Kidney tubule cell (primary cell): ENCODE measurements around the gene RNF123.
A peak's percentile ranks its signal among the peaks of the same experiment; 100 is the strongest.

Experiments
- DNase-seq: peaks from one replicate; pipeline ENCODE4 v3.0.0-alpha.2; 2018; ENCODE audit warnings: low spot score

Gene RNF123

DNA sequence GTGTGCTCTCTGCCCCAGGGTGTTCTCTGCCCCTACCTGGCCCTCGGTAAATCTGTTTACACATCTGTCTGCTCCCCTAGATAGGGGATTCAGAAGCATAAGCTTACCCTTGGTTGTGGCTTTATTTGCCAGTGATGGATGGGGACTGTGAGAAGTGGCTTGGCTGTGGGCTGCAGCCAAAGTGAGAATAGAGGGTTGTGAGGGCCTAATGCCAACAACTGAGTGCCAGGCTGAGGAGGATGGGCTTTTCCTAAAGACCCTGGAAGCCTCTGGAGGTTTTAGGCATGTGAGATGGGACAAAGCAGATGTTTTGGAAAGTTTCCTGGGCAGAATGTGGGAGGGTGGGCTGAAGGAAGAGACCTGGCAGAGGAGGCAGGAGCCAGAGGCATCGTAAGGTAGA lies 30.6 kb upstream of the RNF123 start:
- DNase-seq, result no peak

DNA sequence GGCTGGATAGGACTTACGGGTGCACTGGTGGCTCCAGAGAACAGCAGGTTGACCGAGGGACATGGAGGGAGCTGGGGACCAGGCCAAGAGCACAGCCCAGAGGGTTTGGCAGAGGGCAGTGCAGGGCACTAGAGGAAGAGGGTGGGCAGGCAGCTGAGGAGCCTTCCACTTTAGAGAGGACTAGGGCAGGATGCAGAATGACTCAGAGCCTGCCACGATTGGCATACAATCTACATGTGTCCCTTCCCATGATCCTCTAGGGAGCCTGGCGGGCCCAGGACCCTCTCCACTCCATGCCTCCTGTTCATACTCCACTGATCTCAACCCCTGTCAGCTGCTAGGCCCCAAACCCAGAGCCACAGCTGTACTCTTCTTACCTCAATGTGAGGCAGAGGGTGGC lies 29.6 kb upstream of the RNF123 start:
- no peak for DNase-seq

DNA sequence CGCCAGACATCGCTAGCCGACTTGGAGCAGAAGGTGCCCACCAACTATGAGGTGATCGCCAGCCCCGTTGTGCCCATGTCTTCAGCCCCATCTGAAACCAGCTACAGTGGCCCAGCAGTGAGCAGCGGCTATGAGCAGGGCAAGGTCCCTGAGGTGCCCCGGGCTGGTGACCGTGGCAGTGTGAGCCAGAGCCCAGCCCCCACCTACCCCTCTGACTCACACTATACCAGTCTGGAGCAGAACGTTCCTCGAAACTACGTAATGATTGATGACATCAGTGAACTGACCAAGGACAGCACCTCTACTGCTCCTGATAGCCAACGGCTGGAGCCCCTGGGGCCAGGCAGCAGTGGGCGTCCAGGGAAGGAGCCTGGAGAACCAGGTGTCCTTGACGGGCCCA lies 28.1 kb upstream of the RNF123 start:
- DNase-seq, result peak; percentile 53

DNA sequence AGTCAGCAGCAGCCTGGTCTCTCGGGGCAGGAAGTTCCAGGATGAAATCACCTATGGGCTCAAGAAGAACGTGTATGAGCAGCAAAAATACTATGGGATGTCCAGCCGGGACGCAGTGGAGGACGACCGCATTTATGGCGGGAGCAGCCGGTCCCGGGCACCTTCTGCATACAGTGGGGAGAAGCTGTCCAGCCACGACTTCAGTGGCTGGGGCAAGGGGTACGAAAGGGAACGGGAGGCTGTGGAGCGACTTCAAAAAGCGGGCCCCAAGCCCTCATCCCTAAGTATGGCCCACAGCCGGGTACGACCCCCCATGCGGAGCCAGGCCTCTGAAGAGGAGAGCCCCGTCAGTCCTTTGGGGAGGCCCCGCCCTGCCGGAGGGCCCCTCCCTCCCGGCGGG lies 27.3 kb upstream of the RNF123 start:
- no peak for DNase-seq

DNA sequence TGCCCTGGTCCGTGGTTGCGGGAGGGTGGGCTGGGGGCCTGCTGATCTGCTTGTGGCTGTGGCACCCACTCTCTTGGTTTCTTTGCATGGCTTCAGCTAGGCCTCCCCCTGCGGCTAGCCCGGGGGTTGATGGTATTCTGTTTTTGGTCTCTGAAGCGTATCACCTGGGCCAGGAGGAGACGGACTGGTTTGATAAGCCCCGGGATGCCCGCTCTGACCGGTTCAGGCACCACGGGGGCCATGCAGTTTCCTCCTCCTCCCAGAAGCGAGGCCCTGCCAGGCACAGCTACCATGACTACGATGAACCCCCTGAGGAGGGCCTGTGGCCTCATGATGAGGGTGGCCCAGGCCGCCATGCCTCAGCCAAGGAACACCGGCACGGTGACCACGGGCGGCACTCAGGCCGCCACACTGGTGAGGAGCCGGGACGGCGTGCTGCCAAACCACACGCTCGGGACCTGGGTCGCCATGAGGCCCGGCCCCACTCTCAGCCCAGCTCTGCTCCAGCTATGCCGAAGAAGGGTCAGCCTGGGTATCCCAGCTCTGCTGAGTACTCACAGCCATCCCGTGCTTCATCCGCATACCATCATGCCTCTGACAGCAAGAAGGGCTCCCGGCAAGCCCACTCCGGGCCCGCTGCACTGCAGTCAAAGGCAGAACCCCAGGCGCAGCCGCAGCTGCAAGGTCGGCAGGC lies 26.5 kb upstream of the RNF123 start:
- no peak for DNase-seq

DNA sequence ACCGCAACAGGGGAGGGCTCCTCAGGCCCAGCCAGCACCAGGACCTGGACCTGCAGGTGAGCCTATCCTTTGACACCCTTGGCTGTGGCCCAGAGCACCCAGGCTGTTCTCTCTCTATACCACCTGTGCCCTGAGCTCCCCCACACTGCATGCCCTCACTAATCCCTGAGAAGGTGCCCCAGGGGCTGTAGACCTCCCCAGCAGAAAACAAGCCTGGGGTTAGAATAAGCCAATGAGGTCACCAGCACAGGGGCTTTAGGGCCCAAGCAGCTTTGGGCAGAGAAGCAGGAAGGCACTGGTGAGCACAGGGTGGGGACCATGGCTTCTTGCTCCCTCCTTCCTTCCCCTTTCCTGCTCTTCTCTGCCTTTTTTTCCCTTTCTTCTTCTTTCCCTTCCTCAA lies 25.5 kb upstream of the RNF123 start:
- DNase-seq, result no peak

DNA sequence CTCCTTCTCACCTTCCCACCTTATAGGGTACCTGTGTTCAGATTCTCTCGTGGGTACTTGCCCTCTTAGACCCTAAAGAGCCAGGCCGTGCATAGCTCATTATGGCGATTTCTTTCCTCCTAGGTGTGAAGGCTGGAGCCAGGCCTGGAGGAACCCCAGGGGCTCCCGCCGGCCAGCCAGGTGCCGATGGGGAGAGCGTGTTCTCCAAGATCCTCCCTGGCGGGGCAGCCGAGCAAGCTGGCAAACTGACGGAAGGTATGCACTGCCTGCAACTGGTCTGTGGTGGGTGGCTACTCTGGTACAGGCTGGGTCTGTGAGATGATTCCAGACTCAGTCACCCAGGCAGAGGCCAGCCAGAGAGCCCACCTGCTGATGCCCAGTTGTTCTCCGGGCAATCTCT lies 25.1 kb upstream of the RNF123 start:
- no peak for DNase-seq

DNA sequence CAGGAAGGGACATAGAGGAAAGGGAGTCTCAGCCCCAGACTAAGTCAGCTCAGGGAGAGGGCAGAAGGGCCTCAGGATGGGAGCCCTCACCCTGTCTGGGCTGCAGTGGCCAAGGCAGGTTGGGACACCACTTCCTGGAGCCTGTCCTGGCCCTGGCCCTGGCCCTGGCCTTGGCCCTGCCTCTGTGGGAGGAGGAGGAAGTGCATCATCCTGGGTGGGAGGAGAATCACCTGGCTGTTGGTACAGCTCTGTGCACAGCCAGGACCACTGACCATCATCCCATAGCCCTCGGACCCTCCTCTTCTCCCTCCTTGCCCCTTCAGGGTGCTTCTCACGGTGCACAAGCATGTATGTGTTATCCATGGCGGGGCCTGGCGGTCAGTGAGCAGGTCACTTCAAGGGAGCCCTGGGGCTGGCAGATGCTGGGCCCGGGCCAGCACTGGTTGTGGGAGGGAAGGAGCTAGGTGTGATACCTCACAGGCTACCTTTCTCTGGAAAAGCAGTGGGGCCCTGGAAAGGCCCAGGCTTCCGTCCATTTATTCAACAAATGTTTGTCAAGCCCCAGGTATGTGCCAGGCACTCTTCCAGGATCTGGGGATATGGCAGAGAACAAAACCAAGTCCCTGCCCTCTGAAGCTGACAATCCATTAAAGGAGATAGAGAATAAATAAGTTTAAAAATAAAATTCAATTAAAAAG lies 23.4 kb upstream of the RNF123 start:
- DNase-seq, result peak; percentile 37

DNA sequence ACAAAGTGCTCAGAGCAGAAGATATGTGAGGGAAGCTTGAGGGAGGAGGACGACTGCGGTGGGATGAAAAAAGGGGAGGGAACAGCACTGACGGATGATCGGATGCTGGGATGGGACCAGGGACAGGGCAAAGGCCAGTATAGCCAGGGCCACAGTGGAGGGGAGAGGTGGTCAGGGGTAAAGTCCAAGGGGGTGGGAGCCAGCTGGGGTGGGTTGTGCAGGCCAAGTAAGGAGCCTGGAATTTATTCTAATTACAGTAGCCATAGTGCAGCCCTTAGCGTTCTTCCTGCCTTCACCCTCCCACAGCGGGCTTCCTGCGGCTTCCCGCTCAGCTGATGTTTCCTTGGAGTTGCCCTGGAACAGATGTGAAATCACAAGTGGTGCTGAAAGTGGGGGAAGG lies 22.8 kb upstream of the RNF123 start:
- DNase-seq, result no peak

DNA sequence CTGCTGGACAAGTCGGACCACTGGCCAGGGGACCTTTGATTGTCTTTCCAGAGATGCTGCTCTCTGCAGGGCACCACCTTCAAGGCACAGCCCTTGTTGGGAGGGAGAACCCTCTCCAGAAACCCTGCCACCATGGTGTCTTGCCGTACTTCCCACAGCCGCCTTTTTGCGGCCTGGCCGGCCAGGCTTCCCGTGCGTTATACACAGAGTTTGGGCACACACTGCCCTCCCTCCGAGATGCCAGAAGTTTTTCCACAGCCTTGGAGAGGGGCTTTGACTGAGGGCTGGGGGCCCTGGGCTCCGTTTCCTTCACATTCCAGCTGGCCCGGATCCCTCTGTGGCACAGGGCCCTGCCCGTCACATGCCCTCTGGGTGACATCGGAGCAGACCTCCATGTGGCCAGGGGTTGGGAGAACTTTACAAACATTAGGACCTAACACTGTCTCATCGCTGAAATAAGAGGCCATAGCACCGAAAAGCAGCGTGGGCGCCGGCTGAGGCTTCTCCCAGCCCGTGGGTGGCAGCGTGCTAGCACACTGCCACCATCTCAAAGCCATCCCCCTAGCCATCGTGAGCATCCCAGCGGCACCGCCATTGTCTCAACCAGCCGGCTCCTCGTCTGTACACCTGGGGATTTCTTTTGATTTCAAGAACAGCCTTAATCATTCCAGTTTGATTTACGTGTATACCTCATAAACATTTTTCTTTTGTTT lies 21.5 kb upstream of the RNF123 start:
- no peak for DNase-seq

DNA sequence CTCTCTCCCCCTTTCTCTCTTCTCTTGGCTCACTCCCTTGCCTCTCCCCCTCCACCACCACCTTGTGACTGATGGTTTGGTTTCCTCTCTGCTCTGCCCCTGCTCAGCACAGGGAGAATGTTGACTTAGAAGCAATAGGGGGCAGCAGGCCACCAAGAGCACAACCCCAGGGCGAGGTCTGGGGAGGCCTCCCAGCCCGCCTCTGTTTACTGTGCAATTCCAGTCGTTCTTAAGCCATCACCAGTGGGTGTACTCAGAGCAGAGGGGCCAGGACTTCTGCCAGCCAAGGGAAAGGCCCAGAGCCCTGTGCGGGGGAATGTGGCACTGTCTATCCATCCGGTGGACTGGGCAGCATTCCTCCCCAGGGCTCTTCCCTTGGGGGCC lies 21.0 kb upstream of the RNF123 start:
- DNase-seq, result peak; percentile 58

DNA sequence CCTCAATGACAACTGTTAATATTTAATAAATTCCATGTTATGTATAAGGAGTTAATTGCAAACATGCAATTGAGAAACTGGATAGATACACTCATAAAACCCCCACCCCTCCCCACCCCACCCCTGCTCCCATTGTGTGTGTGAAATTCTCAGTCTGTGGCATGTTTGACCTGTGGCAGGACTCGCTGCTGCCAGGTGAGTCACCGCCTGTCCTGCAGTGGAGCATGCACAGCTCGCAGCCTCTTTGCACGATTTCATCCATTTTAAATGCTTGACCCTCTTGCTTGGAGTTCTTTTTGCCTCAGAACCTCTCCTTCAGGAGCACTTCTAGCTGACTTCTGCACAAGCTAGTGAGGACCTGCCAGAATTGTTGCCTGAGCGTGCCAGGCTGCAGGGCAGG lies 20.5 kb upstream of the RNF123 start:
- DNase-seq, result peak; percentile 83

DNA sequence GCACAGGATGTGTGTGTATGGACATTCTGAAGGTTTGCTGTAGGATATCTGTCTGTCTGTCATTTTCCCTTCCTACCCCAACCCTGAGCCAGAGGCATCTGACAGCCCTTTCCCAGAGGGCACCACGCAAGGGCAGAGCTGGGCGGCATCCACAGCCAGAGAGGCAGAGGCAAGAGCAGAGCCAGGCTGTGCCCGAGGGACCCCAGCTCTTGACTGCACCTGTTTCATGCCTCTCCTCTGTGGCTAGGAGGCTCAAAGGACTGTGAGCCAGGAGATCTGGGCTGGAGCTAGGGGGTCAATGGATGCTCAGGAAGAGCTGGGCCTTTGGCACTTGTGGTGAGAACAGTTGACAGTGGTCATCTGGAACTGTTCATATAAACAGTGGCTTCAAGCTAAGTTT lies 20.0 kb upstream of the RNF123 start:
- DNase-seq, result no peak

DNA sequence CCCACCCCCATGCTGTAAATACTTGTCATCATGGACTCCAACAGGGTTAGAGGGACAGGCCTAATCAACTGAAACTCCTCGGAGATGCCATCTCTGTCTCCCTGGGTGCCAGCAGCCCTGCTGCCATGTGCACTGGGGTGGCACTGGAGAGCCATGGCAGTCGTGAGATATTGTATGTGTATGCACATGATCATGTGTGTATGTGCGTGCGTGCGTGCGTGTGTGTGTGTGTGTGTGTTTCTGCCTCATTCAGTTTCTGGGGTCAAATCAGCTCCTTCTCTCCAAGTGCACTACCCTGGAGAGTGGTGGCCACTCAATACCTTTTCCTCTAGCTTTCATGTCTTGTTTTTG lies 18.4 kb upstream of the RNF123 start:
- no peak for DNase-seq

DNA sequence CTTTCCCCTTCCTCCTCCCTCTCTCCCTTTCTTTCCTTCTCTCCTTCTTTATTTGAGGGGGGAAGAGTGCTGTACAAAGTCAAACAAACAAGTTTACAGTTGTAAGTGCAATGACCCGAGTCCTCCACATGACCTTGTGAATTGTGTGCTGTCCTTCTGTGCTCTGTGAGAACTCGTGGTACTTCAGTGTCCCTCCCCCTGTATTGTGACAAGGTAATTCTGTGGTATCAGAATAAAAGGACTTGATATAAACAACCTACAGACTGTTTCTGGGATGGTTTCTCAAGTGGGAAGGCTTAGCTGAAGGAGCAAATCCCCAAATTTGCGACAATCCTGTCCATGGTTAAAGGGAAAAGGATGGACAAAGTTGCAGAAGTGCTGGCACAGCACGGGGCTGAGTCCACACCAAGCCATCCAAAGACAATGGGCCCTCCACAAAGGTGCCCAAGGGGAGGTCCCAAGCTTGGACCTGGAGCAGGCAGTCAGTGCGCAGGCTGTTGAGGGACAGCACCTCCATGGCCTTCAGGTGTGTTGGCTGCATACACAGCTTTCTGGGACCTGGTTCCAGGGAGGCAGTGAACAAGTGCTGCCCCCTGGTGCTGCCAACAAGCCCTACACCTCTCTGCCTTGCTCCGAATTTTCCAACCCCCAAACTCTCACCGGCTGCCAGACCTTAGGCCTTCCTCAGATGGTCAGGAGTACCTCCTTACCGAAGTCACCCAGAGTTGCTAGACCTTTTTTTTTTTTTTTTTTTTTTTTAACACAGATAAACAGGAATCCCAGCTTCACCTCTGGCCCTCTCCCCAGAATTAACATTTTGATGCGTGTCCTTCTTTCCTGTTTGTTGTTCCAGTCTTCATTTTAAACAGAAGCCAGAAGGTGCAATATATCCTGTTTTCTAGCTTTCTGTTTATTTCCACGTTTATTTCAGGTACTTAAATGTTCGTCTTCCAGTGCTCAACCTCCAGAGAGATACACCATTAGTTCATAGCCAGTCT lies 17.8 kb upstream of the RNF123 start:
- DNase-seq, result peak; percentile 80

DNA sequence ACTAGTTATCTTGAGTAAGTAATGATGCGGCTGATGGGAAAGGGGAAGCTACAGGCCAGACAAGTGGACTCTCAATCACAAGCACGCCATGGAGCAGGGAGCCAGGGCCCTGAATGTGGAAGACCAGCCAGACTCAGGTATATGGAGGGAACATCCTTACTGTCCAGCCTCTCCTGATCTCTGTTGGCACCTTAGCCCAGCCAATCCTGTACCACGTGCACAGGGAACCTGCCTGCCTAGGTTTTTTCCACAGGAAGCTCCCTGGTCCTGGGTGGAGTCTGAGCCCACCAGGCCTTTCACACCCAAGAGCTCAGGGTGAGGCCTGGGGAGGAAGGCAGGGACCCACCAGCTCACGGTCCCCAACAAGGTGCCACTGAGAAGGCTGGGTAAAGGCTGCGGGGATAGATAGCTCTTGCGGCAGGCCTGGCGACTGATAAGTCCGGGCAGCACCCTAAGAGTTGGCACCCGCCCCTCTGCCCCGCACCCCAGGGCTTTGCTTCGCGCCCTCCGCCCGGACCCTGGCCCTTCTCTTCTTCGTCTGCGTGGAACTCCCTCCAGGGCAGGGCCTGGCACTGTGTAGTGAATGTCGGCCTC lies 16.1 kb upstream of the RNF123 start:
- DNase-seq, result peak; percentile 56

DNA sequence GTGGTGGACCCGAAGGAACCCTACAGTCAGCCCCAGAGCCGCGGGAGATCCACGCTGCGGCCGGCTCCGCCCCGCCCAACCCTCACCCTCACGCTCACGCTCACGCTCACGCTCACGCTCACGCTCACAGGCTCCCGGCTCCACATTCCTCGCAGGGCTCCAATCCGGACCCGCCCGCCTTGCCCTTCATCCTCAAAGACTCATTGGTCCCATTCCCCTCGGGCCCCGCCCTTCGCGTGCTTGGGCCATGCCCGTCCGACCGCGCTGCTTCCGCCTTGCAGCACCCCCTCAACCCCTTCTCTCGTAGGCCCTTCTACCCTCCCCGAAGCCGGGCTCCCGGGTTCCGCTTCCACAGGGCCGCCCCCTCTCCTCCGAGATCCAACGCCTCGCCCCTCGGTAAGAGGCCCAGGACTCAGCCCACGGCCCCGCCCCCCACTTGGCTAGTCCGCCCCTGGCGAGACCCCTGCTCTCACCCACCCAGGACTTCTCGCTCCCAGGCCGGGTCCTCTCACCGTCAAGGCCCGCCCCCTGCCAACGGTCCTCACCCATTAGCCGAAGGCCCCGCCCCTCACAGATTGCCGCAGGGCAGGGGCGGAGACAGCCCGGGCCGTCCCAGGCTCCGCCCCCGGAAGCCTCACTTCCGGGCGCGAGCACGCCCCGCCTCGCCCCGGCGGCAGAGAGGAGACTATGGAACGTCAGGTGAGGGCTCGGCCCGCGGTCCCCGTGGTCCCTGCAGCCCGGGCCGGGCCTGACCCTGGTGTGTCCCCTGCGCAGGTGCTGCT lies 15.5 kb upstream of the RNF123 start, which contains the start of gene APEH:
Gene APEH, plus strand, starts transcription at position 637 of the 782 bp plus-strand sequence. Its CDS starts 51 bp downstream, at position 688.
- peak; percentile 99 for DNase-seq

DNA sequence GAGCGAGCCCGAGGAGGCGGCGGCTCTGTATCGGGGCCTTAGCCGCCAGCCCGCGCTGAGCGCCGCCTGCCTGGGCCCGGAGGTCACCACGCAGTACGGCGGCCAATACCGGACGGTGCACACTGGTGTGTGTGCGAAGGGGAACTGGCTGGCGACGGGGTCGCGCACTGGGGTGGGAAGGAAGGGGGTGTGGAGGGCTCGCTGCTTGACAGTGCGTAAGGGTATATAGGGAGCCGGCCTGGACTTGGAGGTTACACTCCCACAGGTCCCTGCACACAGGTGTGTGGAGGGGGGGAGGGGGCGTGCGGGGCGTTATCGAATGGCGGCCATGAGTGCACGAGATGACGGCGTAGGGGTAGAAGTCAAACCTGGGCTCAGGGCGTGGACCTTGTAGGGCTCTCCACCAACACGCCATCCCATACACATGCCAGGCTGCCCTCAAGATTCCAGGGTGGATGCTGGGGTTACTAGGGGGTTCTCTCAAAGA lies 14.8 kb upstream of the RNF123 start:
- DNase-seq, result no peak

DNA sequence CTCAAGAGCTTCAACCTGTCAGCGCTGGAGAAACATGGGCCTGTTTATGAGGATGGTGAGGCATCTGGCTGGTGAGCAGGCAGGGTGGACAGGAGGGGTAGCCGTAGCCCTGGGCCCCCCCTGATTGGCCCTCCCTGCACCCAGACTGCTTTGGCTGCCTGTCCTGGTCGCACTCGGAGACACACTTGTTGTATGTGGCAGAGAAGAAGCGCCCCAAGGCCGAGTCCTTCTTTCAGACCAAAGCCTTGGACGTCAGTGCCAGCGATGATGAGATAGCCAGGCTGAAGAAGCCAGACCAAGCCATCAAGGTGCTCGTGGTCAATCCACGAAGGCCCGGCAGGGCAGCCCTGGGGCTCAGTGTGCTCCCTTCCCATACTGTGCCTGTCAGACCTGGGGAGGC lies 13.4 kb upstream of the RNF123 start:
- no peak for DNase-seq

DNA sequence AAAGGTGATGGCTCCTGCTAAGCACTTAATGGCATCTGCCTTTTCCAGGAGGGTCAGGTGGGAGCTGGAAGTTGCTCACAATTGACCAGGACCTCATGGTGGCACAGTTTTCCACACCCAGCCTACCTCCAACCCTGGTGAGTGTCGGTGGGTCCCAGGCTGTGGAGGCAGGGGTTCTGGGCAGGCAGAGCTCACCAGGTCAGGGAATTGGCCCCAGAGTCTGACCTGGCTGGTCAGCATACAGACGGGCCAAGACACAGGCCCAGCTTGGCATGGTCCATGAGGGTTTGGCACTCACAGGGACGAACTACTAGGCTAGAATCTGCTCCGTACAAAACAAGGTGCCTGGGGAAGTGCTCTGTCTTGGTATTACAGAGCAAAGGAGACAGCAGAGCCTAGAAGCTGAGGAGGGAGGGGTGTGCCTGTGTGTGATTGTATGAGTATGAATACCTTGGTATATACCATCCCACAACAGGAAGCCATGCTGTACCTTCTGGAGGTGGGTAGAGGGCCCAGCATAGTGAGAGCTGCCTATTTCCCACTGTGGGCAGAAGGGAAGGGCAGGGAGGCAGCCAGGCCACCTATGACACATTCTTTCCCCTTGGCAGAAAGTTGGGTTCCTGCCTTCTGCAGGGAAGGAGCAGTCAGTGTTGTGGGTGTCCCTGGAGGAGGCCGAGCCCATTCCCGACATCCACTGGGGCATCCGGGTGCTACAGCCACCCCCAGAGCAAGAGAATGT lies 8.7 kb upstream of the RNF123 start:
- DNase-seq, result no peak
